PC-9 (cell line): ENCODE results near the gene SMIM22. TPM values are rescaled to one million over a fixed set of nuclear protein-coding genes. Genes with fewer than 3 reads are reported as not detected.

Experiments
- BruUV-seq: library from RNA; stranded (reverse); fragments of 400-500 nt; replicated peaks from 2 replicates; lab custom pipeline; 2021; lab: Mats Ljungman, UMichigan
- CTCF ChIA-PET: fragments of 300-600 bp; sonication (Branson Sonifier 250); formaldehyde crosslinking; loops from one replicate; lab custom pipeline; 2022; ENCODE audit warnings: antibody characterized with exemption; lab: Charles Lee
- POLR2A ChIA-PET: fragments of 300-600 bp; sonication (Branson Sonifier 250); formaldehyde crosslinking; loops from one replicate; lab custom pipeline; 2022; ENCODE audit warnings: antibody characterized with exemption; ENCODE audit not compliant: unreplicated experiment; lab: Charles Lee
- DNase-seq, 2 experiments: peaks; one replicate each; pipeline versions ENCODE4 v3.0.0 to v3.0.0-alpha.2; 2015 to 2022; ENCODE audit warnings: mixed read lengths in 1 of 2
- H2AFZ ChIP-seq: fragments of 200-600 bp; sonication (generic); 2 replicates; pipeline ENCODE4 v1.8.1; 2017; ENCODE audit warnings: antibody characterized with exemption
- H3F3A ChIP-seq: fragments of 200-600 bp; sonication (generic); 2 replicates; pipeline ENCODE4 v1.8.1; 2017; ENCODE audit warnings: antibody characterized with exemption, mild to moderate bottlenecking, low read depth; ENCODE audit not compliant: insufficient read depth
- H3K27ac ChIP-seq: fragments of 200-600 bp; sonication (generic); 2 replicates; pipeline ENCODE4 v1.6.1; 2016; ENCODE audit warnings: mixed run types
- H3K27me3 ChIP-seq: fragments of 200-600 bp; sonication (generic); 2 replicates; pipeline ENCODE4 v1.6.1; 2016; ENCODE audit warnings: low read depth, mixed run types; ENCODE audit not compliant: insufficient read depth
- H3K36me3 ChIP-seq: fragments of 200-600 bp; sonication (generic); 2 replicates; pipeline ENCODE4 v1.6.1; 2016; ENCODE audit warnings: low read depth, mixed run types
- H3K4me1 ChIP-seq: fragments of 200-600 bp; sonication (generic); replicated peaks from 2 replicates; pipeline ENCODE4 v1.6.1; 2016; ENCODE audit warnings: mixed run types; ENCODE audit not compliant: insufficient read depth
- H3K4me2 ChIP-seq: fragments of 200-600 bp; sonication (generic); 2 replicates; pipeline ENCODE4 v1.6.1; 2017; ENCODE audit warnings: mixed run types
- H3K4me3 ChIP-seq: fragments of 200-600 bp; sonication (generic); 2 replicates; pipeline ENCODE4 v1.6.1; 2016; ENCODE audit warnings: mixed run types
- H3K79me2 ChIP-seq: fragments of 200-600 bp; sonication (generic); 2 replicates; pipeline ENCODE4 v1.6.1; 2017; ENCODE audit warnings: low read depth, mixed run types
- H3K9me2 ChIP-seq: fragments of 200-600 bp; sonication (generic); 2 replicates; pipeline ENCODE4 v1.8.1; 2017; ENCODE audit warnings: mild to moderate bottlenecking; ENCODE audit not compliant: insufficient read depth
- H3K9me3 ChIP-seq: fragments of 200-600 bp; sonication (generic); 2 replicates; pipeline ENCODE4 v1.8.1; 2016; ENCODE audit warnings: low read depth; ENCODE audit not compliant: insufficient read depth
- H4K20me1 ChIP-seq: fragments of 200-600 bp; sonication (generic); 2 replicates; pipeline ENCODE4 v1.8.1; 2017; ENCODE audit not compliant: insufficient read depth
- CTCF ChIP-seq: fragments of 200-600 bp; sonication (generic); conservative IDR thresholded peaks from 2 replicates; pipeline ENCODE4 v1.6.1; 2017; ENCODE audit warnings: mixed run types, antibody characterized with exemption, mild to moderate bottlenecking, moderate library complexity
- EZH2 ChIP-seq: fragments of 200-600 bp; sonication (generic); IDR thresholded peaks from 2 replicates; pipeline ENCODE4 v1.8.0; 2017; ENCODE audit warnings: antibody characterized with exemption, low read depth
- intact Hi-C: fragments of 100-400 bp; cut with micrococcal nuclease; formaldehyde crosslinking; loops from one replicate; pipeline ENCODE4 v1.10.0; 2022; ENCODE audit not compliant: unreplicated experiment
- total RNA-seq: library from RNA; stranded (reverse); gene quantifications from 2 replicates; pipeline ENCODE4 v1.2.3, GENCODE V29; 2021

The SMIM22 gene
- total RNA-seq, 1 experiment from 2014 or later = 134 TPM

GRCh38 chr16:4747906-4748681 is 47.1 kb upstream of the SMIM22 start:
- Histone ChIP-seq H3K27me3 (no peaks in the 10 kb centered on the region), H3K4me2 (no peak overlapping the region), H3F3A (peaks cover 3% of the 10 kb centered on the region; the same call in 1 of the 2 replicates), H3K9me3 (no peaks in the 10 kb centered on the region), H2AFZ (no peak overlapping the region), H3K9me2 (no peaks in the 10 kb centered on the region), H3K4me3 (no peak overlapping the region), H3K4me1 (no peaks in the 10 kb centered on the region), H4K20me1 (no peaks in the 10 kb centered on the region), H3K27ac (no peak overlapping the region), H3K79me2 (no peaks in the 10 kb centered on the region), H3K36me3 (no peaks in the 10 kb centered on the region)
- POLR2A ChIA-PET = no interaction called here
- TF ChIP-seq EZH2 (no peak), CTCF (no peak)
- BruUV-seq = no TSS peak
- CTCF ChIA-PET = interaction anchor here (0.6 kb wide), 1 partner anchor 157 kb away, joined by 12 read pairs; no protein-coding TSS in a partner anchor
- intact Hi-C loops = no loop called here
- DNase-seq = no peak

GRCh38 chr16:4748682-4749411 is 46.3 kb upstream of the SMIM22 start:
- intact Hi-C loops = no loop called here
- TF ChIP-seq EZH2 (no peak), CTCF (no peak)
- no peaks in the 10 kb centered on the region for H3K4me1 ChIP-seq
- CTCF ChIA-PET = no interaction called here
- BruUV-seq = no TSS peak
- POLR2A ChIA-PET = no interaction called here
- H3F3A ChIP-seq = peaks cover 3% of the 10 kb centered on the region; the same call in 1 of the 2 replicates
- no peak overlapping the region for H2AFZ ChIP-seq
- H3K9me3 ChIP-seq = no peaks in the 10 kb centered on the region
- H3K4me2 ChIP-seq = no peak overlapping the region
- H3K79me2 ChIP-seq = no peaks in the 10 kb centered on the region
- H3K9me2 ChIP-seq = no peaks in the 10 kb centered on the region
- H3K36me3 ChIP-seq = no peaks in the 10 kb centered on the region
- H3K27ac ChIP-seq = no peak overlapping the region
- H3K27me3 ChIP-seq = no peaks in the 10 kb centered on the region
- H3K4me3 ChIP-seq = no peak overlapping the region
- H4K20me1 ChIP-seq = no peaks in the 10 kb centered on the region
- DNase-seq = no peak

GRCh38 chr16:4749700-4750257 is 45.4 kb upstream of the SMIM22 start:
- H3K9me3 ChIP-seq = no peaks in the 10 kb centered on the region
- H3K27me3 ChIP-seq = no peaks in the 10 kb centered on the region
- intact Hi-C loops = no loop called here
- no peak for DNase-seq
- ChIA-PET CTCF (no interaction called here), POLR2A (interaction anchor here (0.6 kb wide), 1 partner anchor 9 kb away, joined by 7 read pairs; no protein-coding TSS in a partner anchor)
- H3F3A ChIP-seq = no peaks in the 10 kb centered on the region; the same call in 1 of the 2 replicates
- H2AFZ ChIP-seq = no peak overlapping the region
- H4K20me1 ChIP-seq = no peaks in the 10 kb centered on the region
- H3K4me1 ChIP-seq = no peaks in the 10 kb centered on the region
- H3K36me3 ChIP-seq = peaks cover under 1% of the 10 kb centered on the region
- BruUV-seq = no TSS peak
- H3K4me2 ChIP-seq = no peak overlapping the region
- no peak for TF ChIP-seq CTCF
- TF ChIP-seq EZH2 = no peak
- no peak overlapping the region for H3K4me3 ChIP-seq
- H3K9me2 ChIP-seq = no peaks in the 10 kb centered on the region
- no peak overlapping the region for H3K27ac ChIP-seq
- H3K79me2 ChIP-seq = no peaks in the 10 kb centered on the region
